ENCODE data around the gene U2AF2. TPM values are rescaled to one million over a fixed set of nuclear protein-coding genes. Genes with fewer than 3 reads are reported as not detected.

The U2AF2 gene
- polyA plus RNA-seq, 1 of the 3 experiments (the other 2 are of a cell fraction) = 321 TPM

DNA sequence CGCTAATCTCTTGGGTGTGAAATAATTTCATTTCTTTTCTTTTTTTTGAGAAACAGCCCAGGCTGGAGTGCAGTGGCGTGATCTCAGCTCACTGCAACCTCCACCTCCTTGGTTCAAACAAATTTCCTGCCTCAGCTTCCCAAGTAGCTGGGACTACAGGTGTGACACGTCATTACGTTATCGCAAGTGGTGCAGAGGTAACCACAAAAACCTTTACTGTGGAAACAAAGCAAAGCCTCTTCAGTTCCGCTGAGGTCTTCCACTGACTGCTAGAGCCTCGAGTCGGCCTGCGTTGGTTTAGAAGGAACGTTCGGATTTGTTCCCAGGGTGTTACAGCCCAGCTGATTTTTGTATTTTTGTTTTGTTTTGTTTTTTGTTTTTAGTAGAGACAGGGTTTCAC, 28.5 kb upstream of the U2AF2 start:
- WGBS (ENCODE audit: low lambda C conversion rate) = 95% methylated on average over 11 of the region's 11 CpGs
- ChIA-PET POLR2A (no interaction called here), CTCF (interaction anchor here (1.0 to 4.7 kb wide), 6 partner anchors 13 to 467 kb away, joined by 3 to 30 read pairs (median 7); partner anchors contain the start of genes U2AF2, ZNF580 and ZNF865)

More for the DNA sequence above, 28.5 kb upstream of the U2AF2 start:
- Histone ChIP-seq H3K9me2 (no peaks in the 10 kb centered on the region), H3K9me3 (no peaks in the 10 kb centered on the region), H3K4me3 (ENCODE audit: low read depth in 2 of 2, low read length in 1 of 2) (no peak overlapping the region), H3K9ac (no peak overlapping the region), H3K27ac (ENCODE audit: low read depth in 2 of 2, low read length in 1 of 2) (no peak overlapping the region), H3K4me2 (no peak overlapping the region), H3K79me2 (ENCODE audit: insufficient read depth) (peaks cover 11% of the 10 kb centered on the region; the same call in 1 of the 2 replicates), H2AFZ (ENCODE audit: low read depth) (no peak overlapping the region), H3K36me3 (replicated peaks in 1 of 2; ENCODE audit: control insufficient read depth in 1 of 2, insufficient read depth in 2 of 2, low read length in 1 of 2) (no peaks in the 10 kb centered on the region), H3F3A (replicated peaks; ENCODE audit: insufficient read depth) (no peaks in the 10 kb centered on the region), H4K20me1 (ENCODE audit: insufficient read depth) (no peaks in the 10 kb centered on the region), H3K4me1 (ENCODE audit: control insufficient read depth in 1 of 2, insufficient read depth in 2 of 2, low read depth in 1 of 2, low read length in 1 of 2) (peaks cover 0 to 2% of the 10 kb centered on the region in 2 experiments; a peak in 1 of 4 replicates), H3K27me3 (ENCODE audit: insufficient read depth) (no peaks in the 10 kb centered on the region)
- no peak for DNase-seq
- TF ChIP-seq RXRA (IDR thresholded peaks at IDR 0.05; ENCODE audit: borderline replicate concordance, low read depth) (no peak), TEAD4 (IDR thresholded peaks at IDR 0.05; ENCODE audit: borderline replicate concordance, insufficient read depth) (no peak), FOXJ3 (CRISPR knock-in tag; IDR thresholded peaks at IDR 0.05) (no peak), FOXM1 (IDR thresholded peaks at IDR 0.05; ENCODE audit: low read depth) (no peak), IRF3 (IDR thresholded peaks at IDR 0.05; ENCODE audit: low read depth, low read length) (no peak), YY1 (IDR thresholded peaks at IDR 0.05; ENCODE audit: low read depth) (no peak), MEF2A (IDR thresholded peaks at IDR 0.05; ENCODE audit: borderline replicate concordance, low read depth) (no peak), FOSL2 (IDR thresholded peaks at IDR 0.05; ENCODE audit: borderline replicate concordance, low read depth) (no peak), GABPA (IDR thresholded peaks at IDR 0.05; ENCODE audit: low read depth) (no peak), POLR2AphosphoS5 (IDR thresholded peaks at IDR 0.05; ENCODE audit: low read depth, low read length) (no peak), EZH2phosphoT487 (IDR thresholded peaks at IDR 0.05; ENCODE audit: borderline replicate concordance, low read depth) (no peak), RCOR1 (IDR thresholded peaks at IDR 0.05; ENCODE audit: low read length) (no peak), MXI1 (IDR thresholded peaks at IDR 0.05; ENCODE audit: low read depth, low read length) (no peak), CHD2 (IDR thresholded peaks at IDR 0.05; ENCODE audit: low read length, partially characterized antibody) (no peak), GATA2 (CRISPR knock-in tag; IDR thresholded peaks at IDR 0.05) (no peak), RFX5 (IDR thresholded peaks at IDR 0.05; ENCODE audit: low read length) (no peak), NRF1 (IDR thresholded peaks at IDR 0.05; ENCODE audit: low read depth, low read length) (no peak)
- TF ChIP-seq, protein P1, sequence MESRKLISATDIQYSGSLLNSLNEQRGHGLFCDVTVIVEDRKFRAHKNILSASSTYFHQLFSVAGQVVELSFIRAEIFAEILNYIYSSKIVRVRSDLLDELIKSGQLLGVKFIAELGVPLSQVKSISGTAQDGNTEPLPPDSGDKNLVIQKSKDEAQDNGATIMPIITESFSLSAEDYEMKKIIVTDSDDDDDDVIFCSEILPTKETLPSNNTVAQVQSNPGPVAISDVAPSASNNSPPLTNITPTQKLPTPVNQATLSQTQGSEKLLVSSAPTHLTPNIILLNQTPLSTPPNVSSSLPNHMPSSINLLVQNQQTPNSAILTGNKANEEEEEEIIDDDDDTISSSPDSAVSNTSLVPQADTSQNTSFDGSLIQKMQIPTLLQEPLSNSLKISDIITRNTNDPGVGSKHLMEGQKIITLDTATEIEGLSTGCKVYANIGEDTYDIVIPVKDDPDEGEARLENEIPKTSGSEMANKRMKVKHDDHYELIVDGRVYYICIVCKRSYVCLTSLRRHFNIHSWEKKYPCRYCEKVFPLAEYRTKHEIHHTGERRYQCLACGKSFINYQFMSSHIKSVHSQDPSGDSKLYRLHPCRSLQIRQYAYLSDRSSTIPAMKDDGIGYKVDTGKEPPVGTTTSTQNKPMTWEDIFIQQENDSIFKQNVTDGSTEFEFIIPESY (IDR thresholded peaks at IDR 0.05; ENCODE audit: borderline replicate concordance, low read depth) = no peak
- TF ChIP-seq, protein P2, sequence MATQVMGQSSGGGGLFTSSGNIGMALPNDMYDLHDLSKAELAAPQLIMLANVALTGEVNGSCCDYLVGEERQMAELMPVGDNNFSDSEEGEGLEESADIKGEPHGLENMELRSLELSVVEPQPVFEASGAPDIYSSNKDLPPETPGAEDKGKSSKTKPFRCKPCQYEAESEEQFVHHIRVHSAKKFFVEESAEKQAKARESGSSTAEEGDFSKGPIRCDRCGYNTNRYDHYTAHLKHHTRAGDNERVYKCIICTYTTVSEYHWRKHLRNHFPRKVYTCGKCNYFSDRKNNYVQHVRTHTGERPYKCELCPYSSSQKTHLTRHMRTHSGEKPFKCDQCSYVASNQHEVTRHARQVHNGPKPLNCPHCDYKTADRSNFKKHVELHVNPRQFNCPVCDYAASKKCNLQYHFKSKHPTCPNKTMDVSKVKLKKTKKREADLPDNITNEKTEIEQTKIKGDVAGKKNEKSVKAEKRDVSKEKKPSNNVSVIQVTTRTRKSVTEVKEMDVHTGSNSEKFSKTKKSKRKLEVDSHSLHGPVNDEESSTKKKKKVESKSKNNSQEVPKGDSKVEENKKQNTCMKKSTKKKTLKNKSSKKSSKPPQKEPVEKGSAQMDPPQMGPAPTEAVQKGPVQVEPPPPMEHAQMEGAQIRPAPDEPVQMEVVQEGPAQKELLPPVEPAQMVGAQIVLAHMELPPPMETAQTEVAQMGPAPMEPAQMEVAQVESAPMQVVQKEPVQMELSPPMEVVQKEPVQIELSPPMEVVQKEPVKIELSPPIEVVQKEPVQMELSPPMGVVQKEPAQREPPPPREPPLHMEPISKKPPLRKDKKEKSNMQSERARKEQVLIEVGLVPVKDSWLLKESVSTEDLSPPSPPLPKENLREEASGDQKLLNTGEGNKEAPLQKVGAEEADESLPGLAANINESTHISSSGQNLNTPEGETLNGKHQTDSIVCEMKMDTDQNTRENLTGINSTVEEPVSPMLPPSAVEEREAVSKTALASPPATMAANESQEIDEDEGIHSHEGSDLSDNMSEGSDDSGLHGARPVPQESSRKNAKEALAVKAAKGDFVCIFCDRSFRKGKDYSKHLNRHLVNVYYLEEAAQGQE (IDR thresholded peaks at IDR 0.05; ENCODE audit: low read depth, low read length) = no peak
